PC-3 (cell line): ENCODE results near the gene INO80C. TPM values are rescaled to one million over a fixed set of nuclear protein-coding genes. Genes with fewer than 3 reads are reported as not detected.

ENCODE experiments used
- ATAC-seq: fragments of 200-7000 bp; cut with Tn5 transposase; 2 replicates; pipeline ENCODE4 v1.9.1; 2020; ENCODE audit warnings: mild to moderate bottlenecking, moderate library complexity
- BruUV-seq: library from RNA; stranded (reverse); fragments of 400-500 nt; replicated peaks from 2 replicates; lab custom pipeline; 2021; lab: Mats Ljungman, UMichigan
- CTCF ChIA-PET: fragments of 300-600 bp; sonication (Branson Sonifier 250); formaldehyde crosslinking; loops from one replicate; lab custom pipeline; 2022; ENCODE audit warnings: antibody characterized with exemption; lab: Charles Lee
- POLR2A ChIA-PET: fragments of 300-600 bp; sonication (Branson Sonifier 250); formaldehyde crosslinking; loops from one replicate; lab custom pipeline; 2022; ENCODE audit warnings: antibody characterized with exemption; ENCODE audit not compliant: unreplicated experiment; lab: Charles Lee
- DNase-seq: peaks from one replicate; pipeline ENCODE4 v3.0.0-alpha.2; 2015
- H2AFZ ChIP-seq: fragments of 300-600 bp; sonication (generic); 2 replicates; pipeline ENCODE4 v1.6.0; 2016; ENCODE audit warnings: antibody characterized with exemption, low read length
- H3F3A ChIP-seq: fragments of 300-600 bp; sonication (generic); one replicate; pipeline ENCODE4 v1.6.0; 2017; ENCODE audit warnings: antibody characterized with exemption, low read length, control low read depth, mild to moderate bottlenecking; ENCODE audit not compliant: unreplicated experiment
- H3K27ac ChIP-seq: fragments of 300-600 bp; sonication (generic); 2 replicates; pipeline ENCODE4 v1.5.1; 2016; ENCODE audit warnings: mild to moderate bottlenecking, low read length
- H3K27me3 ChIP-seq: fragments of 300-600 bp; sonication (generic); 2 replicates; pipeline ENCODE4 v1.6.1; 2016; ENCODE audit warnings: low read length, mixed read lengths
- H3K36me3 ChIP-seq: fragments of 300-600 bp; sonication (generic); 2 replicates; pipeline ENCODE4 v1.6.1; 2016; ENCODE audit warnings: low read depth, mixed run types, low read length, mixed read lengths
- H3K4me1 ChIP-seq: fragments of 300-600 bp; sonication (generic); 2 replicates; pipeline ENCODE4 v1.5.1; 2016; ENCODE audit warnings: low read length; ENCODE audit not compliant: insufficient read depth
- H3K4me2 ChIP-seq: fragments of 300-600 bp; sonication (generic); 2 replicates; pipeline ENCODE4 v1.6.0; 2016; ENCODE audit warnings: low read length
- H3K4me3 ChIP-seq: fragments of 300-600 bp; sonication (generic); 2 replicates; pipeline ENCODE4 v1.5.1; 2016; ENCODE audit warnings: mild to moderate bottlenecking, low read length, mixed read lengths
- H3K79me2 ChIP-seq: fragments of 300-600 bp; sonication (generic); 2 replicates; pipeline ENCODE4 v1.6.1; 2017; ENCODE audit warnings: low read length, mixed read lengths
- H3K9ac ChIP-seq: fragments of 300-600 bp; sonication (generic); 2 replicates; pipeline ENCODE4 v1.6.0; 2016; ENCODE audit warnings: mild to moderate bottlenecking, low read length
- H3K9me2 ChIP-seq: fragments of 300-600 bp; sonication (generic); replicated peaks from 2 replicates; pipeline ENCODE4 v1.6.1; 2016; ENCODE audit warnings: mixed run types, low read length, mixed read lengths
- H3K9me3 ChIP-seq: fragments of 300-600 bp; sonication (generic); 2 replicates; pipeline ENCODE4 v1.6.1; 2016; ENCODE audit warnings: low read length, mixed read lengths
- H4K20me1 ChIP-seq: fragments of 300-600 bp; sonication (generic); 2 replicates; pipeline ENCODE4 v1.6.1; 2016; ENCODE audit warnings: low read length, mixed read lengths
- EZH2 ChIP-seq: fragments of 300-600 bp; sonication (generic); IDR thresholded peaks from one replicate; pipeline ENCODE4 v1.6.1; 2017; ENCODE audit warnings: antibody characterized with exemption, mild to moderate bottlenecking, low read length; ENCODE audit not compliant: unreplicated experiment
- EZH2phosphoT487 ChIP-seq: fragments of 300-600 bp; sonication (generic); IDR thresholded peaks from 2 replicates; pipeline ENCODE4 v1.6.1; 2018; ENCODE audit warnings: mild to moderate bottlenecking, antibody characterized with exemption, low read length, borderline replicate concordance
- intact Hi-C: fragments of 100-400 bp; cut with micrococcal nuclease; formaldehyde crosslinking; loops from 2 replicates; pipeline ENCODE4 v1.9.0; 2023
- total RNA-seq: library from RNA; depleted of rRNA; stranded (reverse); fragments of >200 nt; gene quantifications from 2 replicates; pipeline ENCODE4 v1.2.3, GENCODE V29; 2014
- TF ChIP-seq, protein P1 (sequence below): fragments of 300-600 bp; sonication (generic); conservative IDR thresholded peaks from 2 replicates; pipeline ENCODE4 v1.5.1; 2017; ENCODE audit warnings: antibody characterized with exemption, low read depth, mild to moderate bottlenecking, low read length

The INO80C gene
- total RNA-seq, 1 experiment from 2014 or later, result 6.8 TPM

DNA sequence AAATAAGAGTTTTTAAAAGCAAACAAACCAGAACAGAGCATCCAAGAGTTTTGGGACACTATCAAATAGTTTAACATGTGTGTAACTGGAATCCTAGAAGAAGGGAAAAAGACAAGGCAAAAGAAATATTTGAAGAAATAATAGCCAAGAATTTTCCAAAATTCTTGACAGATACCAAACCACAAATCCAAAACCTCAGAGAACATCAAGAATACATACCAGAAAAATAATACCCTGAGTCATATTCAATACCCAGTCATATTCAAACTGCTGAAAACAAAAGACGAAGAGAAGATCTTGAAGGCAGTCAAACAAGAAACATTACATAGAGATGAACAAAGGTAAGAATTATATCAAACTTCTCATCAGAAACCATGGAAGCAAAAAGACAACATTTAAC is 22.9 kb downstream of the INO80C start:
- Histone ChIP-seq H3F3A (no peaks in the 10 kb centered on the region), H3K4me2 (no peak overlapping the region), H3K36me3 (no peaks in the 10 kb centered on the region), H3K9ac (no peak overlapping the region), H3K9me2 (no peaks in the 10 kb centered on the region), H3K79me2 (peaks cover 18% of the 10 kb centered on the region; the same call in 1 of the 2 replicates), H3K27me3 (no peaks in the 10 kb centered on the region), H3K4me1 (peaks cover 30% of the 10 kb centered on the region), H3K9me3 (no peaks in the 10 kb centered on the region), H3K27ac (no peak overlapping the region), H4K20me1 (no peaks in the 10 kb centered on the region), H2AFZ (no peak overlapping the region), H3K4me3 (no peak overlapping the region)
- ChIA-PET CTCF (no interaction called here), POLR2A (no interaction called here)
- no peak for TF ChIP-seq EZH2phosphoT487
- TF ChIP-seq EZH2, result no peak
- TF ChIP-seq, protein P1, sequence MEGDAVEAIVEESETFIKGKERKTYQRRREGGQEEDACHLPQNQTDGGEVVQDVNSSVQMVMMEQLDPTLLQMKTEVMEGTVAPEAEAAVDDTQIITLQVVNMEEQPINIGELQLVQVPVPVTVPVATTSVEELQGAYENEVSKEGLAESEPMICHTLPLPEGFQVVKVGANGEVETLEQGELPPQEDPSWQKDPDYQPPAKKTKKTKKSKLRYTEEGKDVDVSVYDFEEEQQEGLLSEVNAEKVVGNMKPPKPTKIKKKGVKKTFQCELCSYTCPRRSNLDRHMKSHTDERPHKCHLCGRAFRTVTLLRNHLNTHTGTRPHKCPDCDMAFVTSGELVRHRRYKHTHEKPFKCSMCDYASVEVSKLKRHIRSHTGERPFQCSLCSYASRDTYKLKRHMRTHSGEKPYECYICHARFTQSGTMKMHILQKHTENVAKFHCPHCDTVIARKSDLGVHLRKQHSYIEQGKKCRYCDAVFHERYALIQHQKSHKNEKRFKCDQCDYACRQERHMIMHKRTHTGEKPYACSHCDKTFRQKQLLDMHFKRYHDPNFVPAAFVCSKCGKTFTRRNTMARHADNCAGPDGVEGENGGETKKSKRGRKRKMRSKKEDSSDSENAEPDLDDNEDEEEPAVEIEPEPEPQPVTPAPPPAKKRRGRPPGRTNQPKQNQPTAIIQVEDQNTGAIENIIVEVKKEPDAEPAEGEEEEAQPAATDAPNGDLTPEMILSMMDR, result no peak
- DNase-seq (no peak), ATAC-seq (no peak)
- intact Hi-C loops, result loop anchor here (5.0 to 10.0 kb wide), 2 partner anchors 110 to 162 kb away; partner anchors contain the start of gene GALNT1
- BruUV-seq, result no TSS peak

DNA sequence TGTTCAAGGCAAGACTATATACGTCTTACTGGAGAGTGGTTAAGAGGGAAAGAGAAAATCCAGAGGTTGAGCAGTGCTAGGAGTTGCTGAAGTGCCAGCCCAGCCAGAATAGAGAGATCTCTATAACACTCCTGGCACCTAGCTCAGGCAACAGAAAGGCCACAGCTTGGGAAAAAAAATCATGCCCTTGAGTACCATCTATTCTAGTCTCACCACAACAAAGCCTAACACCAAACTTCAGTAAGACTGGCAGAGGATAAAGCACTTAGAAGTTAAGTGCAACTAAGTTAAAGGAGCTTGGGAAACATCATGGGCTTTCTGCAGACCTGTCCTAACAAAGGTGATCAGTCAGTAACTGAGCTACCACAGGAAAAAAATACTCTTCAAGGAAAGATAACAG is 24.2 kb downstream of the INO80C start:
- H3K27ac ChIP-seq, result no peak overlapping the region
- no peaks in the 10 kb centered on the region for H3K36me3 ChIP-seq
- H4K20me1 ChIP-seq, result no peaks in the 10 kb centered on the region
- peaks cover 26% of the 10 kb centered on the region for H3K4me1 ChIP-seq
- no TSS peak for BruUV-seq
- CTCF ChIA-PET, result no interaction called here
- no peak overlapping the region for H3K4me2 ChIP-seq
- intact Hi-C loops, result loop anchor here (10.0 kb wide), 1 partner anchor 111 kb away; the partner anchor contains the start of gene GALNT1
- no peaks in the 10 kb centered on the region for H3F3A ChIP-seq
- ATAC-seq, result no peak
- H3K79me2 ChIP-seq, result peaks cover 17% of the 10 kb centered on the region; the same call in 1 of the 2 replicates
- H3K9me3 ChIP-seq, result no peaks in the 10 kb centered on the region
- no peak overlapping the region for H3K9ac ChIP-seq
- POLR2A ChIA-PET, result no interaction called here
- H3K4me3 ChIP-seq, result no peak overlapping the region
- H3K27me3 ChIP-seq, result no peaks in the 10 kb centered on the region
- no peaks in the 10 kb centered on the region for H3K9me2 ChIP-seq
- DNase-seq, result no peak
- no peak overlapping the region for H2AFZ ChIP-seq
- TF ChIP-seq EZH2phosphoT487 (no peak), EZH2 (no peak)
- TF ChIP-seq, protein P1, result no peak

DNA sequence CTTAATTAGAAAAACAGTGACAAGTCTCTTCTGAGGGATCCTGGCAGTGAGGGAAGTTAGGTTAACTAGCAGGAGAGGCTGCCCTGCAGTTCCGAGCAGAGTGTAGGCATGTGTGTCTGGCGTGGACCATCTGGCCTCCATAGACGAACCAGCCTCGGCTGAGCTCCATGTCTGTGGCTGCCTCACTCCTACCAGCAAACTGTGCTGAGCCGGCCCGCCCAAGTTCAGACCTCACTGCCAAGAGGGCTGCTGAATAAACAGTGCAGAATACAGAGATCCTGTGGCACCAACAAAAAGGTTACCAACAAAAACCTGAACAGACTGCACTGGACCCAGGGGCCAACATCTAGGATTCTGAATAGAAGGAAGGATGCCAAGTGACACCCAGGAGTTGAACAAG is 27.3 kb downstream of the INO80C start:
- no peak for TF ChIP-seq EZH2
- no peak for TF ChIP-seq EZH2phosphoT487
- TF ChIP-seq, protein P1, result no peak
- no peak overlapping the region for H3K4me2 ChIP-seq
- H3F3A ChIP-seq, result no peaks in the 10 kb centered on the region
- peaks cover 14% of the 10 kb centered on the region for H3K4me1 ChIP-seq
- H3K9me3 ChIP-seq, result no peaks in the 10 kb centered on the region
- H2AFZ ChIP-seq, result no peak overlapping the region
- BruUV-seq, result no TSS peak
- H3K36me3 ChIP-seq, result no peaks in the 10 kb centered on the region
- ChIA-PET CTCF (no interaction called here), POLR2A (no interaction called here)
- no peaks in the 10 kb centered on the region for H3K79me2 ChIP-seq
- H4K20me1 ChIP-seq, result no peaks in the 10 kb centered on the region
- H3K27ac ChIP-seq, result peak overlapping the region; percentile 54; the same call in 1 of the 2 replicates
- DNase-seq (no peak), ATAC-seq (no peak; the same call in 1 of the 2 replicates)
- H3K4me3 ChIP-seq, result no peak overlapping the region
- no peaks in the 10 kb centered on the region for H3K9me2 ChIP-seq
- intact Hi-C loops, result loop anchor here (10.0 kb wide), 1 partner anchor 114 kb away; the partner anchor contains the start of gene GALNT1
- no peaks in the 10 kb centered on the region for H3K27me3 ChIP-seq
- no peak overlapping the region for H3K9ac ChIP-seq
